Activated T-cell treated with anti-CD3 and anti-CD28 coated beads, Interleukin-2, amount 50 U/mL, for 48 hours (primary cell): ENCODE results near the gene FCN1.
A peak's percentile ranks its signal among the peaks of the same experiment; 100 is the strongest.
"Not testable (repeated sequence)": the region's sequence is repeated elsewhere in the genome, so short reads cannot be mapped to it uniquely, and the experiment has no call there.

Source experiments
- DNase-seq, 2 experiments: peaks; one replicate each; pipeline ENCODE4 v3.0.0-alpha.2; 2020

The FCN1 gene

DNA sequence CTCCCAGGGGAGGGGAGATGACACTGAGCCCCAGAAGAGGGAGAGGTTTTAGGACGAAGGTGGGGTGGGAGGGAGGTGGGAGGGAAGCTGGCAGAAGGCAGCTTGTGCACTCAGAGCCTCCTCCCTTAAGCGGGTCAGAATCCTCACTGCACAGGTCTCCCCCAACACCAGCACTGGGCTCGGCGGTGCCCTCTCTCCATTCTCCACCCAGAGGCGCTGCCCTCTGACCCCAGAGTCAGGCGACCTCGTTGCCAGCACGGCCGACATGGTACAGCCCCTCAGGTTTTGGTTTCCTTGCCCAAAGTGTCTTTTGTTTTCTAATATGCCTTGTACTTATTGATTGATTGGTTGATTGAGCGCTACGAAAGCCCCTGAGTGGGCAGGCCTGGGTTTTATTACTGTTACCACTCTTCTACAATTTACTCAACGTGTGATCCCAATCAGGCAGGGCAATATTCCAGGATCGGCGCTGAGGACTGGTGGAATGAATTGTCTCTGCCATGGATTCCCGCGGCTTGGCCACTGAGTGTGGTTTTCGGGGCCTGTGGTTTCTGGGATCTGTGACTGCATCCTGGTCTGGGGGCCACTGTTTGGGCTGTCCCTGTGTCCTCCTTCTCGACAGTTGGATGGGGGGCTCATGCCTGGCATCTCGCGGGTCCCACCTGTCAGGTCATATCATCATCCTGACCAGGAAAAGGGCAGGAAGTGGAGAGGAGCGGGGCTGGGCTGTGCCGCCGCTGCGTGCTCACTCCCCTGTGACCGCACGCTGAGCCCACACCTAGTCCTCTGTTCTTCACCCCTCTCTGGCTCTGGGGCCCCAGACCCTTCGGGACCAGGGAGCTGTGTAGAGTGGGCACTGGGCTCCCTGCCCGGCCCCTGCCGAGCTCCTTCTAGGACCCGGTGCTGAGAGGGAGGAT, 46.7 kb downstream of the FCN1 start:
- no peak for DNase-seq

DNA sequence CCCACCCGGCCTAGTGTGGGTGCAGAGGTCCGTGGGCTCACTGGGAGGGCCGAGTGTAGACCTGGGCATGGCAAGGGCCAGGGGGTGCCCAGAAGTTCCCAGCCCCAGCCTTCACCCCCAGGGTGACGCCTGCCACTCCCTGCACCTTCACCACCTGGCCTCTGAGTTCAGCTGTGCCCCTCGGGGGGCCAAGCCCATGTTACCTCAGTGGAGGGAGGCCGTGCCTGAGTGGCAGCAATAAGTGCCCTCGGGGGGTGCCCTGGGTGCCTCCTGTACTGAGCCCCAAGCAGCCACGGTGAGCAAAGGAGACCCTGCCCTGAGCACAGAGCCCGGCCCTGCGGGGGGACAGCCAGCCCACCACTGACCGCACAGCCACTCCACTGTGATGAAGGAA, 47.4 kb downstream of the FCN1 start:
- DNase-seq, result no peak

DNA sequence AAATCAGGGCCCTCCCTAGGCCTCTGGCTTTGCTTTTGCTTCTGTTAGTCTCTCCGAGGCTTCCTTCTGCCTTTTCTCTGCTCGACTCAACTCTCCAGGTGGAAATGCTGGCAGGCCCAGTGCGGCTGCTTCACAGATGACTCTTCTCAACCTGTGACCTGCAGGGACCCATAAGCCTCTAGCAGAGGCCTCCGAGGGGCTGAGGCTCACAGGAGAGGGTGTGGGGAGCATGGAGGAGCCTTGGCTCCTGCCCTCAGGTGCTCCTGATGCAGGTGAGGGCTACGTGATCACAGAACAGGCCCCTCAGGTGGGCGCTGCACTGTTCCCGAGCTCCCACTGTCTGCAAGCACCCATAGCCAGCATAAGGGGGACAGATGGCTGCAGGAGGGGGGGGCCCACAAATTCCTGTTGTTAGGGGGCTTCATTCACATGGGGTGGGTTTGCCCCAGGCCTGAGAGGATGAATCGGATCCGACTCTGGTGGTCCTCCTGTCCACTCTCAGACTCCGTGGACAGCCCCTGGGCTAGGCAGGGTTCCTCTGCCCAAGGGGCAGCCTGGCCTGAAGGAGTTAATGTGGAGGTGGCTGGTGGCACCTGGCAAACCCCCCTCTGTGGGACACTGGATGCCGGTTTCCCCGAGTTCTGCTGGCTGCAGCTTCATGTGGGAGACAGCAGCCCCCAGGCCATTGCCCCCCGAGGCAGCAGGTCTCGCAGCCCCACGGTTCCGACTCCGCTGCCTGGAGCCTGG, 48.0 kb downstream of the FCN1 start:
- DNase-seq, result no peak

DNA sequence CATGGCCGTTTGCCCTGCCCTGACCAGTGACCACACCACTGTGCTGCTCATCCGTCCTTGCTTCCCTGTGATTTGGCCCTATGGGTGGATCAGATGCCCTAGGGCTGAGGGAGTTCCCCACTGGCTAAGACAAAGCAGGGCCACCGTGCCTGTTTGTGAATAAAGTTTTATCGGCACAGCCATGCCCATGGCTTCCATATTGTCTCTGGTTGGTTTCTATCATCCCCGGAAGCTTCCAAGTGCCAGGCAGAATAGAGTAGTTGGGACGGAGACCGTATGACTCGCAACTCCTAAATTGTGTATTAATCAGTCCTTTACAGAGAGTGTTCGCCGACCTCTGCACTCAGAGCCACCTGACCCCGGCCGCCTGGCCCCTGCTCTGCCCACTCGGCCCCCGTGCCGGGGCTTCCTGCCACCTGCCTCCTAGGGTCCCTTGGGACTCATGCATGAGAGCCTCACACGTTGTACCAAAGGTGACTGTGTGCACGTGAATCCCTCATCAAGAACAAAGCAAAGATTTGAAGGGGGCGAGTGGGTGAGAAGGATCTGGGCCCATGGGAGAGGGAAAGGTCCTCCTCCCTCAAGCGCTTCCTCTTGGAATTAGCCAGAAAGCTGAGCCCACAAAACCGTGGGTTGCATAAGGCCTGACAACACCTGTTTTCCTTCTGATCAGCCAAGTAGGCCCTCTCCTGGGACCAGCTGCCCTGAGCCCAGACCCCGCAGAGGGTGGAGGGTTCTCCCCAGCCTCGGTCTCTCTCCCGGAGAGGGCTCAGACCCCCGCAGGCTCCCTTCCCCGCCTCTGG, 48.8 kb downstream of the FCN1 start:
- no peak for DNase-seq

DNA sequence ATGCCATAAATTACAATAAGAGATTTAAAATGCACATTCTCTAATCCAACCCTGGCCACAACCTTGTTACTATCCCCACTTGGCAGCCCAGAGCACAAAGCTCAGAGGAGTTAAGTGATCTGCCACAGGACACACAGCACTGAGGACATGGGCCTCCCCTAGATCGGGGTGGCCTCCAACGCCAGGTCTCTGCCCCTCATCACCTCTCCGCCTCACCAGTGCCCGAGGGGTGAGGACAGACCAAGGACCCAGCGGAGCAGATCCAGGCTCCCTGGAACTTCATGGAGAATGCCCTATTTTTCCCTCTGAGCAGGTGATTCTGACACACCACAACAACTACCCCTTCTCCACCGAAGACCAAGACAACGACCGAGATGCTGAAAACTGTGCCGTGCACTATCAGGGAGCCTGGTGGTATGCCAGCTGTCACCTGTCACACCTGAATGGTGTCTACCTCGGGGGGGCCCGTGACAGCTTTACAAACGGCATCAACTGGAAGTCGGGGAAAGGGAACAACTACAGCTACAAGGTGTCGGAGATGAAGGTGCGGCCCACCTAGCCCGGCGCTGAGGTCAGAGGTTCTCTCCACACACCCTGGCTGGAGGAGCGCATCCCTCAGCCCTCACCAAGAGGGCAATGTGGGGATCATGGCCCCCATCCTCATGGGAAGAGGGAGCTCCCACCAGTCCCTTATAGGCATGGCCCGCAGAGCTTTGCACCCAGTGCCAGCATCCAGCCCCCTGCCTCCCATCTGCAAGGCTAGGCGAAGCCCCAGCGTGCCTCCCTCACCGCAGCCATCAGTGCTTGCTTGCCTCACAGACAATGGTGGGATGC, 49.6 kb downstream of the FCN1 start:
- DNase-seq, result no peak

DNA sequence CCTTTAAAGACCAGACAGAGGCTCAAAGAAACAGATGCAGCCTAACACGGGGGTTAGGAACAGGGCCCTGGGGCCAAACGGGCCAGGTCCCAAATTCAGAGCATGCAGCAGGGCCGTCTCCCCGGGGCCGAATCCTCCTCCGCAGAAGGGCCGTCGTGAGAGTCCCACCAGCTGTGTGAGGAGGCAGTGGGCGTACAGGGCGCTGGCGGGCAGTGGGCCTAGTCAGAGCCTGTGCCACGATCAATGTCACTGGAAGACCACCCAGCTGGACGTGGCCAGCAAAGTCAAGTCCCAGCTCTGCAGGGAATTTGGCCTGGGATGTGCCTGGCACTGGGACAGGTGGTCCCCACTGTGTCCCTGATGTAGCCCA, 52.9 kb downstream of the FCN1 start:
- no peak for DNase-seq

DNA sequence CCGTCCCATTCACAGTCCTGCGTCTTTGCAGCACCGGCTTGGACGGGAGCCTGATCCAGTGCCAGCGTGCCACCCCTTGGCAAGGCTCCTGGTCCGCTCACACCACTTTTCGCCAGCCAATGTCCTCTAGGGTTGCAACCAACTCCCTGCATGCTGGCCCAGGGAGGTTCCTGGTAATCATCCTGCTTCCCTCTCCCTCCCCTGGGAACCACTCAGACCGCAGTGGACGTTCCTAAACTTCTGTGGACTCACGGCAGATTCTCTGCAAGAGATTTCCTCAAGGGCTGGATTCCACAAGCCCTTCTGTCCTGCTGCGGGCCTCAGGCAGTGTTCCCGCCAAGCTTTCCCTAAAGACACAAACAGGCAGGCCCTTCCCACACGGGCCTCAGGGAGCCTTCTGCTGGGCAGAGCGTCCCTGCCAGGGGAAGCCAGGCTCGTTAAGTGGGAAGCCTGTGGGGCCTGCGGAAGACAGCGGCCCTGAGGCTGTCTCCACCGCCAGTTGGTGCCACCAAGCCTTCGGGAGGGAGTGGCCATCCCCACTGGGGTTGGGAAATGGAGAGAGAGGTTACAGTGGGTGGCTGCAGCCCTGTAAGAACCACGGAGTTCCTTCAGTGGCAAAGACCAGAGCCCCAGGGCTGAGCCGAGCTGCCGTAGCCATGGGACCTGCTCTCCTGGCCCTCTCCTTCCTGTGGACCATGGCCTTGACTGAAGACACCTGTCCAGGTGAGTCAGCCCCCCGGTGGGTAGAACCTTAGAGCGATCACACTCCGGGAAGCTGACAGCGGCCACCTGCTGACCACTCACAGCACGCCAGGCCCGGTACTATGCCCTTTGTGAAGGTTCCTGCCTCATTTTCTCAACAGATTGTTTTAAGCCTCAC, 53.5 kb downstream of the FCN1 start:
- no peak for DNase-seq

DNA sequence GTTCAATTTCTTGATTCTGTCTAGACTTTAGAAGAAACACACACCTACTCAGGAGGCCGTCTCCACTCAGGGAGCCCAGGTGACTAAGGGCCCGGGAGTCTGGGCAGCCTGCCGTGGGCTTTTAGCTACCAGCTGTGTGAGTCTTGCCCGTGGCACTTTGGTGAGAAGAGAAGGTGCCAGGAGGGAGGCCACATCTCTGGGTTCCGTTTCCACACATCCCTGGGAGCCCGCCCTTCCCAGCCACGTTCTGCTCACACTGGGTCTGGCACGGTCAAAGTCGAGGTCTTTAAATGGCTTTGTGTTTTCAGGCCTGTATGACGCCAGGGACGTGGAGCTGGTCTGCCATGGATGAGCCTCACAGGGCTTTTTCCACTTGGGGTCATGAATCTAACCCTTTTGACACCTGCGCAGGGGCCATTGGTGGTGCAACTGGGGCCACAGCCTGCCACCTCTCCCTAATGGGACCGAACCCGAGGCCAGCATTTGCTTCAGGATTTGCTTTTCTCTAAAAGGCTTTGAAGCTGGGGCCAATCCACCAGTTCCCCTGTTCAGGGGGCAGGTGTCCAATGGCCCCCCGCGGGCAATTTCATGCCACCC, 54.3 kb downstream of the FCN1 start:
- DNase-seq, result no peak

DNA sequence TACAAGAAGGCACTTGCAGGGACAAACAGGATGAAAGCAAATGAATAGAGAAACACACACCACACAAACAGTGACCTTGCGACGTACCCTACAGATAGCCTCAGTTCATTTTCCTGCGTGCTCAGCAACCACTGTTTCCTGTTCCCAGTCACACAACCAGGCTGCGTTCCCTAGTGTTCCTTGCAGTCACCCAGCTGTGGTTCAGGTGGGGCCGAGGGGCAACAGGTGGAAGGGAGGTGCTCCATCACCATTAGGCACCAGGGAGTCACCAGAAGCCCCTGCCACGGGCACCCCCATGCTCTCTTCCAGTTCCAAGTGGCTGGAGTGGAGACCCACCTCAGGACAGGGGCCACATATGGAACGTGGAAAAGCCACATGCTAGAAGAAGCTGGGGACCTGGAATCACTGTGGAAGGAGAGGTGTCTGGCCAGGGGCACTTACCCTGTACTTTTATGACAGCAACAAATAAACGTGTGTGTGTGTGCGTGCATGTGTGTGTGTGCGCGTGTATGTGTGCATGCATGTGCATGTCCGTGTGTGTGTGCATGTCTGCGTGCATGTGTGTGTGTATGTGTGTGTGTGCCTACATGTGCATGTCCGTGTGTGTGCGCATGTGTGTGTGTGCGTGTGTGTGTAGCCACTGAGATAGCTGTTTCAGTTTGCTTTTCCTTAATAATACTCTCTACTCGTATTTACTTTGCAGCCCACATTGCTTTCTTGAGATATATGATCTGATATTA, 55.9 kb downstream of the FCN1 start:
- DNase-seq, result no peak

DNA sequence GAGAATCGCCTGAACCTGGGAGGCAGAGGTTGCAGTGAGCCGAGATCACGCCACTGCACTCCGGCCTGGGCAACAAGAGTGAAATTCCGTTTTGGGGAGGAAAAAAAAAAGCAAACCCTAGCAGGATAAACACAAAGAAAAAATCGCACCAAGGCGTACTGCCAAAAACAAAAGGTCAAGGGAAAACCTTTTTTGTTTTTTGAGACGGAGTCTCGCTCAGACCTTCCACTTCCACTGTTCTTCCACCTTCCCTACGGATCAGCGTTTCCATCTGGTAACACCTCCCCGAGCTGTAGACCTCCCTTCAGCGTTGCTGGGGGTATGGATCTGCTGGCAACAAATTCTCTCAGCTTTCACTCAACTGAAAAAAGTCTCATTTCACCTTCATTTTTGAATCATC, 57.2 kb downstream of the FCN1 start:
- no peak for DNase-seq

DNA sequence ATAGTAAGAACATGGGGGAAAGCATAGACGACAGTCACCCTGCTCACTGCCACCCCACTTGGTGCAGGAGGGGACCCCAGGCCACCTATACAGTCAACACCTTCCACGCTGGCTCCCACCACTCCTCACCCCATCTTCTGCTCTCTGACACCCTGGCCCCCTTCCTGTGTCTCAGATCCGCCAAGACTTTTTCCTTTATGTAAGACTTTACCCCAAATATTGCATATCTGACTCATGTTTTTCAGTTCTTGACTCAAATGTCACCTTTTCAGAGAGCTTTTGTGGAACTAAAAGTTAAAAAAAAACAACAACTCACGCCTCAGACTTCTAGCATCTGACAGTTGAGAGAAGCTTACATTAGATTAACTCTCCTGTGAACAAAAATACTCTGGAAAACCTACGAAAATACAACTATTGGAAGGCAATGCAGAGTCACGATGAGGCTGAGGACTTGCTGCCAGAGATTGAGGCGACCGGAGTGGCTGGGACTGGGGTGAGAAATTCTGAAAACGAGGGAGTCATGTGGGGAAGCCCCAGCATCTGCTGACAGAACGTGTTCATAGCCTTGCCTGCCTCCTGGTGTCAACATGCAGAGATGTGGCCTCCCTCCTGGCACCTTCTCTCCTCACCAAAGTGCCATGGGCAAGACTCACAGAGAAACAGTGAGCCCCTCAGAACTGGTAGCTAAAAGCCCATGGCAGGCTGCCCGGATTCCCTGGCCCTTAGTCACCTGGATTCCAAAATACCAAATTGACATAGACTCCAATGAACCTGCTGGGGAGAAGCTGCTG, 59.5 kb downstream of the FCN1 start:
- peak; percentile 65 to 73 for DNase-seq

DNA sequence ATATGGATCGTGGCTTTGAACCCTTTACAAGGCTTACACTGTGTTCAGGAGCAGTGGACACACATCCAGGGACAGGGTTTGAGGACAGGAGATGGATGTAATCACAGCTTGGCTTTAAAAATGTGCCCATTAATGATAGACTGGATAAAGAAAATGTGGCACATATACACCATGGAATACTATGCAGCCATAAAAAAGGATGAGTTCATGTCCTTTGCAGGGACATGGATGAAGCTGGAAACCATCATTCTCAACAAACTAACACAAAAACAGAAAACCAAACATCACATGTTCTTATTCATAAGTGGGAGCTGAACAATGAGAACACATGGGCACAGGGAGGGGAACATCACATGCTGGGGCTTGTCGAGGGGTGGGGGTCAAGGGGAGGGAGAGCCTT, 60.3 kb downstream of the FCN1 start:
- not testable (repeated sequence) for DNase-seq

DNA sequence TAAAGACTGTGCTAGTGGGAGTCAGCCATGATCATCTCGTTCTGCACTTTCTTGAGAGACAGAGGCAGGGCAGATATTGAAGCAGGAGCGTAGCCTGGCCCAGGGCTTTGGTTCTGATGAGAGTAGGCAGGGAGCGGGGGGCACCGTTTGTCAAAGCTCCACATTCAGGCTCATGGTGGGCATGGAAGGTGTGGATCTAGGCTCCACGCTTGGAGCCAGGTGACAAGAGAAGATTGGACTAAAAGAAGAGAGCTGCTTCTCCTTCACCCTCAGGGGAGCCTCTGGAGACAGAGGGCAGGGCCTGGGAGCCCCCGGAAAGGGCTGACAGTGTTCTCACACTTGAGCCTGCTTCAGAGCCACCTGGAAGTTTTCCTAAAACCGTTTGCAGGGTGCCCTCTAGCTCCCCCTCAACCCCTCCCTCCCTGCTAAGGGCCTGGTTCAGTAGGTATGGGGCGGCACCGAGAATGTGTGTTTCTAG, 61.8 kb downstream of the FCN1 start:
- no peak for DNase-seq
